Esophagus squamous epithelium (tissue), 5 donors: ENCODE results near the gene MSRB1. TPM values are rescaled to one million over a fixed set of nuclear protein-coding genes. Genes with fewer than 3 reads are reported as not detected.
"Not testable (repeated sequence)": the region's sequence is repeated elsewhere in the genome, so short reads cannot be mapped to it uniquely, and the experiment has no call there.

Source experiments
- DNase-seq: peaks from one replicate; lab custom pipeline; 2025; lab: John Stamatoyannopoulos, UW
- H3K27ac ChIP-seq, 4 donors: fragments of 200-600 bp; sonication (generic); one replicate each; pipeline ENCODE4 v1.5.1; 2016 to 2019; ENCODE audit warnings: mild to moderate bottlenecking in 1 of 4
- H3K27me3 ChIP-seq, 4 donors: fragments of 200-600 bp; sonication (generic); 1 replicate in 3 of 4; 2 replicates in 1 of 4; pipeline versions ENCODE4 v1.5.1 to v1.6.0; 2017 to 2021; ENCODE audit warnings: antibody characterized with exemption in 1 of 4
- H3K36me3 ChIP-seq, 3 donors: fragments of 200-600 bp; sonication (generic); one replicate each; pipeline ENCODE4 v1.5.1; 2016 to 2019
- H3K4me1 ChIP-seq, 3 donors: fragments of 200-600 bp; sonication (generic); one replicate each; pipeline ENCODE4 v1.5.1; 2017 to 2019
- H3K4me3 ChIP-seq, 4 donors: fragments of 200-600 bp; sonication (generic); 1 replicate in 3 of 4; 2 replicates in 1 of 4; pipeline ENCODE4 v1.5.1; 2016 to 2019; ENCODE audit warnings: mild to moderate bottlenecking in 2 of 4, moderate library complexity in 1 of 4
- H3K9me3 ChIP-seq, 3 donors: fragments of 200-600 bp; sonication (generic); one replicate each; pipeline ENCODE4 v1.5.1; 2016 to 2019
- POLR2A ChIP-seq, 4 donors: fragments of 450-650 bp; IDR thresholded peaks; one replicate each; pipeline ENCODE4 v1.6.1; 2017; ENCODE audit warnings: antibody characterized with exemption in 4 of 4, mild to moderate bottlenecking in 4 of 4, moderate library complexity in 3 of 4
- WGBS, 2 donors: methylation state at CpG; one replicate each; pipeline ENCODE4 v1.1.5; 2018; 5-methylcytosine and 5-hydroxymethylcytosine counted together
- intact Hi-C: fragments of 100-400 bp; cut with DNase I; formaldehyde crosslinking; loops from one replicate; pipeline ENCODE4 v1.15.0; 2022
- total RNA-seq, 4 donors: library from RNA; depleted of rRNA; stranded (reverse); fragments of >200 nt; gene quantifications; one replicate each; pipeline ENCODE4 v1.1.0, GENCODE V29; 2016
- TF ChIP-seq, protein P1 (sequence below), 6 experiments: fragments of 450-650 bp in 4 of 6; fragments of 200-600 bp in 2 of 6; sonication (generic) in 2 of 6; IDR thresholded peaks; one replicate each; pipeline ENCODE4 v1.5.1; 2016 to 2019; ENCODE audit warnings: antibody characterized with exemption in 6 of 6, mild to moderate bottlenecking in 4 of 6, moderate library complexity in 4 of 6
- donor health status: DM: yes; HTN: yes; CAD: no.

The MSRB1 gene
- total RNA-seq, 4 donors from 2014 or later: 20.1 to 36.4 (median 21.0) TPM

DNA sequence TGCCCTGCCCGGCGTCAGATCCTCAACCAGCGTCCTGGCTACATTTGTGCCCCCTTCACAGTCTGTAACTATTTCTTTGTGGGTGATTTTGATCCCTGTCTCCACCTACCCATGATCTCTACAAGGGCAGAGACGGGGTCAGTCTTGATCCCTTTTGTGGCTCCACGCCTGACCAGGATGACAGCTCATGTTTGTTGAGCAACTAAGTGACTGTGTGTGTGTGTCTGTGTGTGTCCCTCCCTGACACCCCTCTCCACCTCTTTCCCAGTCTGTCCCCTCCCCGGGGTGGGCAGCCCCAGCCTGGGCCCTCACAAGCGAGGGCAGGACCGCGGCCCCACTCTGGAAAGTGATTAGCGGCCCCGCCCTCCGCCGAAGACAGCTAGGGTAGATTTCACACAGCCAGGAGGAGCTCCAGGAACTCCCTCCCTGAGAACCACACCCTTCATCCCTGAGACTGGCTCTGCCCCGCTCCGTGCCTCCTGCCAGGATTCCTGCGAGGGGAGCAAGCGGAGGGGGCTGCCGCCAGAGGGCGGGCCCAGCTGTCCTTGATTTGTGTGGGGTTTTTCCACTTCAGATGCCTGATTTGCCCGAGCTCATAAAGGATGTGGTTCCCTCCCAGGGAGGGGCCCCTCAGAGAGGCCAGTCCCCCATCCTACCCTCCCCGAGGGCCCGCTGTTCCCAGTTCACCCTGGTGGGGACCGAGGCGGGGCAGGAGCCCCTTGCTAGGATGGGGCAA is 19.5 kb downstream of the MSRB1 start:
- Histone ChIP-seq H3K36me3 (no peaks in the 10 kb centered on the region), H3K27me3 (peaks cover 11 to 72% (median 14%) of the 10 kb centered on the region in 4 donors), H3K4me3 (no peak overlapping the region), H3K9me3 (no peaks in the 10 kb centered on the region), H3K4me1 (peaks cover 13 to 43% (median 17%) of the 10 kb centered on the region in 3 donors), H3K27ac (peak overlapping the region in 3 of 4 donors; percentile 2 to 47 (median 30))
- no peak for TF ChIP-seq POLR2A (IDR thresholded peaks at IDR 0.05)
- TF ChIP-seq, protein P1, sequence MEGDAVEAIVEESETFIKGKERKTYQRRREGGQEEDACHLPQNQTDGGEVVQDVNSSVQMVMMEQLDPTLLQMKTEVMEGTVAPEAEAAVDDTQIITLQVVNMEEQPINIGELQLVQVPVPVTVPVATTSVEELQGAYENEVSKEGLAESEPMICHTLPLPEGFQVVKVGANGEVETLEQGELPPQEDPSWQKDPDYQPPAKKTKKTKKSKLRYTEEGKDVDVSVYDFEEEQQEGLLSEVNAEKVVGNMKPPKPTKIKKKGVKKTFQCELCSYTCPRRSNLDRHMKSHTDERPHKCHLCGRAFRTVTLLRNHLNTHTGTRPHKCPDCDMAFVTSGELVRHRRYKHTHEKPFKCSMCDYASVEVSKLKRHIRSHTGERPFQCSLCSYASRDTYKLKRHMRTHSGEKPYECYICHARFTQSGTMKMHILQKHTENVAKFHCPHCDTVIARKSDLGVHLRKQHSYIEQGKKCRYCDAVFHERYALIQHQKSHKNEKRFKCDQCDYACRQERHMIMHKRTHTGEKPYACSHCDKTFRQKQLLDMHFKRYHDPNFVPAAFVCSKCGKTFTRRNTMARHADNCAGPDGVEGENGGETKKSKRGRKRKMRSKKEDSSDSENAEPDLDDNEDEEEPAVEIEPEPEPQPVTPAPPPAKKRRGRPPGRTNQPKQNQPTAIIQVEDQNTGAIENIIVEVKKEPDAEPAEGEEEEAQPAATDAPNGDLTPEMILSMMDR (IDR thresholded peaks at IDR 0.05): peak in 4 of 6 experiments; percentile 26 to 39 (median 30)
- intact Hi-C loops: loop anchor here (5.0 kb wide), 1 partner anchor 61 kb away; no protein-coding TSS in a partner anchor
- 57 to 58% methylated on average over 3 to 5 of the region's 24 CpGs for WGBS, 2 donors
- no peak for DNase-seq

DNA sequence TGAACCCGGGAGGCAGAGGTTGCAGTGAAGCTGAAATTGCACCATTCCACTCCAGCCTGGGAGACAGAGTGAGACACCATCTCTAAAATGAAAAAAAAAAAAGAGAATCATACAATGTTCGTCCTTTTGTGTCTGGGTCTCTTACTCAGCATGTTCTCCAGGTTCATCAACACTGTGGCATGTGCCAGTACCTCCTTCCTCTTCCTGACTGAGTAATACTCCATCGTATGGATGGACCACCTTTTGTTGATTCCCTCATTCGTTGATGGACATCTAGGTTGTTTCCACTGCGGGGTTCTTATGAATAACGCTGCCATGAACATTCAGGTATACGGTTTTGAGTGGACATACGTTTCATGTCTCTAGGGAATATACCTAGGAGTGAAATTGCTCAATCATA is 20.6 kb downstream of the MSRB1 start:
- Histone ChIP-seq H3K9me3 (no peaks in the 10 kb centered on the region), H3K4me1 (peaks cover 18 to 50% (median 24%) of the 10 kb centered on the region in 3 donors), H3K27ac (no peak overlapping the region), H3K36me3 (no peaks in the 10 kb centered on the region), H3K27me3 (peaks cover 11 to 83% (median 16%) of the 10 kb centered on the region in 4 donors), H3K4me3 (no peak overlapping the region)
- no peak for DNase-seq
- 63 to 76% methylated on average over 8 of the region's 8 CpGs for WGBS, 2 donors
- intact Hi-C loops: loop anchor here (5.0 kb wide), 1 partner anchor 60 kb away; no protein-coding TSS in a partner anchor
- TF ChIP-seq POLR2A (IDR thresholded peaks at IDR 0.05): no peak
- TF ChIP-seq, protein P1 (IDR thresholded peaks at IDR 0.05): no peak

DNA sequence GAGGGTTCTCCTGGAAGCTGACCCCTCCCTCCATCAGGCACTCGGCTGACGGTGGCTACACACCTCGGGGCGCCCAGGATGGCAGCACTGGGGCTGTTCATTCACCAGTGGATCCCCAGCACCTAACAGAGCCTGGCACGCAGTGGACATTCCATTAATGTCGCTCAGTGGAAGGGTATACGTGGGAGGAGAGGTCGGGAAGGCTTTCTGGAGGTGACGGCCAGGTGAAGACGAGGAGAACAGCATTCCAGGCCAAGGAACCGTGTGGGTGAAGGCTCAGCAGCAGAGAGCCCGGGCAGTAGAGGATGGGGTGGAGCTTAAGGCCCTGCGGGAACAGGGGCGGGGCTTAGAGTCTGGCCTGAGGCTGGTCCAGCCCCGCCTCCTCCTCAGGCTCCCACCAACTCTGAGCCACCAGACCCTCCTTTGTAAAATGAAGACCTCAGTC is 22.2 kb downstream of the MSRB1 start:
- WGBS, 2 donors: 14 to 23% methylated on average over 8 to 15 of the region's 15 CpGs
- no peak overlapping the region for H3K4me3 ChIP-seq
- intact Hi-C loops: loop anchor here (5.0 kb wide), 1 partner anchor 58 kb away; no protein-coding TSS in a partner anchor
- H3K9me3 ChIP-seq: no peaks in the 10 kb centered on the region
- no peak for DNase-seq
- no peaks in the 10 kb centered on the region for H3K36me3 ChIP-seq
- peaks cover 32 to 66% (median 34%) of the 10 kb centered on the region in 3 donors for H3K4me1 ChIP-seq
- TF ChIP-seq POLR2A (IDR thresholded peaks at IDR 0.05): no peak
- TF ChIP-seq, protein P1 (IDR thresholded peaks at IDR 0.05): no peak
- peaks cover 11 to 94% (median 17%) of the 10 kb centered on the region in 4 donors for H3K27me3 ChIP-seq
- no peak overlapping the region for H3K27ac ChIP-seq

DNA sequence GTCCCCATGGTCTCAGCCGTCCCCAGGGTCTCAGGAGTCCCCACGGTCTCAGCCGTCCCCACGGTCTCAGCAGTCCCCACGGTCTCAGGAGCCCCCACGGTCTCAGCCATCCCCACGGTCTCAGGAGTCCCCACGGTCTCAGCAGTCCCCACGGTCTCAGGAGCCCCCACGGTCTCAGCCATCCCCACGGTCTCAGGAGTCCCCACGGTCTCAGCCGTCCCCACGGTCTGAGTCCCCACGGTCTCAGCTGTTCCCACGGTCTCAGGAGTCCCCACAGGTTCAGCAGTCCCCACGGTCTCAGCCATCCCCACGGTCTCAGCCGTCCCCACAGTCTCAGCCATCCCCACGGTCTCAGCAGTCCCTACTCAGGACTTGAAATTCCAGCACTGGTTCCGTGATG is 22.9 kb downstream of the MSRB1 start:
- WGBS, 2 donors: 45 to 68% methylated on average over 7 to 15 of the region's 21 CpGs
- not testable (repeated sequence) for DNase-seq, H3K9me3 ChIP-seq, H3K4me3 ChIP-seq, H3K36me3 ChIP-seq, H3K27ac ChIP-seq
- Histone ChIP-seq H3K27me3 (peaks cover 11 to 98% (median 17%) of the 10 kb centered on the region in 4 donors), H3K4me1 (peaks cover 34 to 72% (median 35%) of the 10 kb centered on the region in 3 donors)
- intact Hi-C loops: loop anchor here (5.0 kb wide), 1 partner anchor 58 kb away; no protein-coding TSS in a partner anchor

DNA sequence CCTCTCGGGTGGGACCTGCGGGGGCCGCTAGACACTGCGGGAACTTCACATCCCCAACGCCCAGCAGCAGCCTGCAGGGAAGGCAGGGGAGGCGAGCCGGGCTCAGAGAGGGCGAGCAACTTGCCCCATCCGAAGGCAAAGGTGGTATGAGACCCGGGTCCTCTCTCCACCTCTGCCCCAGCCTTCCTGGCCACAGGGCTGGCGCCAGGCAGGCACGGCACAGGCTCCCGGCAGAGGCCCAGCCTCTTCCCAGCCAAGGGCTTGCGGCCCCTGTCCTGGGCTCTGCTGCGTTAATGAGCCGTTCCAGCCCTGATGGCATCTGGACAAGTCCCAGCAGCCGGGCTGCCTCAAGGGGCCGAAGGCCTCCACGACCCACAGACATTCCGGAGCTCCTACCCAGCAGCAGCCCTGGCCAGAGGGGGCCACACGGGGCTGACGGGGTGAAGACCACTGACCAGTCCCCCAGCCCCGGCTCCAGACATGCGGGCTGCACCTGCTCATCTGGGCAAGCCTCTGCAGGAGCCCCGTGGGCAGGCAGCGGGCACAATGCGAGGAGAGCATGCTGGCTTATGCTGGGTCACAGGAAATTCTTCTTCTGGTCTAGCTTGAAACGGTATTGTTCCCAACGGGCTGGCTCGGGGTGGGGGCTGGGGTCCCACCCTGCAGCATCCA is 23.5 kb downstream of the MSRB1 start:
- TF ChIP-seq, protein P1 (IDR thresholded peaks at IDR 0.05): no peak
- TF ChIP-seq POLR2A (IDR thresholded peaks at IDR 0.05): no peak
- intact Hi-C loops: no loop called here
- 0 to 38% methylated on average over 1 to 5 of the region's 30 CpGs for WGBS, 2 donors
- Histone ChIP-seq H3K27me3 (peaks cover 11 to 98% (median 17%) of the 10 kb centered on the region in 4 donors), H3K9me3 (no peaks in the 10 kb centered on the region), H3K4me3 (no peak overlapping the region), H3K27ac (no peak overlapping the region), H3K4me1 (peaks cover 34 to 77% (median 35%) of the 10 kb centered on the region in 3 donors), H3K36me3 (no peaks in the 10 kb centered on the region)
- DNase-seq: no peak
